Measurements from ENCODE around the gene C1orf159.

DNA sequence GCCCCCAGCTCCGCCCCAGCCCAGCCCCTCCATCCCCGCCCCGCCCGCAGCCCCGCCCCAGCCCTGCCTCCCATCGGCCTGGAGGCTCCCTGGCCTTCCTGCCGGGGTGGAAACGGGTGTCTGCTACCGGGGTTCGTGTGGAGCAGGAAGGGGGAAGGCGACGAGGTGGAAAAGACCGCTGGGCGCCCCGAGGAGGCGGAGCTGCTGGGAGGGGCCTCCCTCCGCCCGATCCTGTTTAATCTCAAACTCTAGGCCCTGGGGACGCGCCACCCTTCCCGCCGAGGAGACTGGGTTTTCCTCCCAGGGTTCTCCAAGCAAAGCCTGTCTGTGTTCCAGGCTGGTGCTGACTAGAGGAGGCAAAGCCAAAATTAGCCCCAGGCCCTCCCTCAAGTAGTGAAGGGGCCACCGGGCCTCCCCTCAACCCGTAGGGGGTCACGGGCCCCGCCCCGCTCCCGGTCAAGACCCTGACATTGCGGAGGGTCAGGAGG is 41.6 kb upstream of the C1orf159 start:
- TF ChIP-seq, protein P1, sequence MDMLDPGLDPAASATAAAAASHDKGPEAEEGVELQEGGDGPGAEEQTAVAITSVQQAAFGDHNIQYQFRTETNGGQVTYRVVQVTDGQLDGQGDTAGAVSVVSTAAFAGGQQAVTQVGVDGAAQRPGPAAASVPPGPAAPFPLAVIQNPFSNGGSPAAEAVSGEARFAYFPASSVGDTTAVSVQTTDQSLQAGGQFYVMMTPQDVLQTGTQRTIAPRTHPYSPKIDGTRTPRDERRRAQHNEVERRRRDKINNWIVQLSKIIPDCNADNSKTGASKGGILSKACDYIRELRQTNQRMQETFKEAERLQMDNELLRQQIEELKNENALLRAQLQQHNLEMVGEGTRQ (IDR thresholded peaks at IDR 0.05) = no peak
- TF ChIP-seq CTCF (IDR thresholded peaks at IDR 0.05) = no peak
- TF ChIP-seq POLR2A (IDR thresholded peaks at IDR 0.05; ENCODE audit: low read length) = peak; percentile 31
- TF ChIP-seq ZSCAN20 (CRISPR knock-in tag; IDR thresholded peaks at IDR 0.05) = no peak
- TF ChIP-seq, protein P2, sequence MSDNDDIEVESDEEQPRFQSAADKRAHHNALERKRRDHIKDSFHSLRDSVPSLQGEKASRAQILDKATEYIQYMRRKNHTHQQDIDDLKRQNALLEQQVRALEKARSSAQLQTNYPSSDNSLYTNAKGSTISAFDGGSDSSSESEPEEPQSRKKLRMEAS (IDR thresholded peaks at IDR 0.05) = no peak
- TF ChIP-seq CEBPB (IDR thresholded peaks at IDR 0.05) = no peak
- no peak for TF ChIP-seq MYC (IDR thresholded peaks at IDR 0.05; ENCODE audit: borderline replicate concordance, low read length)
- TF ChIP-seq JUN (IDR thresholded peaks at IDR 0.05) = no peak
- no peak for TF ChIP-seq RAD21 (conservative IDR thresholded peaks at IDR 0.05 in 1 of 2, IDR thresholded peaks at IDR 0.05 in 1 of 2)
- no peak for TF ChIP-seq BHLHE40 (IDR thresholded peaks at IDR 0.05; ENCODE audit: low read depth, low read length)
- TF ChIP-seq EP300 (IDR thresholded peaks at IDR 0.05) = no peak
- no peak for TF ChIP-seq PBX3 (IDR thresholded peaks at IDR 0.05)
- TF ChIP-seq REST (IDR thresholded peaks at IDR 0.05) = no peak
